Stimulated activated CD8-positive, alpha-beta memory T cell treated with anti-CD3 and anti-CD28 coated beads, Interleukin-7, amount 100 ng/mL, for 48 hours (primary cell): ENCODE results near the gene RGL1.
"Not testable (repeated sequence)": the region's sequence is repeated elsewhere in the genome, so short reads cannot be mapped to it uniquely, and the experiment has no call there.

ENCODE experiments used
- DNase-seq, 2 donors: peaks; one replicate each; pipeline ENCODE4 v3.0.0-alpha.2; 2020; ENCODE audit warnings: low read depth in 1 of 2; ENCODE audit errors: extremely low read depth in 1 of 2

Gene RGL1

DNA sequence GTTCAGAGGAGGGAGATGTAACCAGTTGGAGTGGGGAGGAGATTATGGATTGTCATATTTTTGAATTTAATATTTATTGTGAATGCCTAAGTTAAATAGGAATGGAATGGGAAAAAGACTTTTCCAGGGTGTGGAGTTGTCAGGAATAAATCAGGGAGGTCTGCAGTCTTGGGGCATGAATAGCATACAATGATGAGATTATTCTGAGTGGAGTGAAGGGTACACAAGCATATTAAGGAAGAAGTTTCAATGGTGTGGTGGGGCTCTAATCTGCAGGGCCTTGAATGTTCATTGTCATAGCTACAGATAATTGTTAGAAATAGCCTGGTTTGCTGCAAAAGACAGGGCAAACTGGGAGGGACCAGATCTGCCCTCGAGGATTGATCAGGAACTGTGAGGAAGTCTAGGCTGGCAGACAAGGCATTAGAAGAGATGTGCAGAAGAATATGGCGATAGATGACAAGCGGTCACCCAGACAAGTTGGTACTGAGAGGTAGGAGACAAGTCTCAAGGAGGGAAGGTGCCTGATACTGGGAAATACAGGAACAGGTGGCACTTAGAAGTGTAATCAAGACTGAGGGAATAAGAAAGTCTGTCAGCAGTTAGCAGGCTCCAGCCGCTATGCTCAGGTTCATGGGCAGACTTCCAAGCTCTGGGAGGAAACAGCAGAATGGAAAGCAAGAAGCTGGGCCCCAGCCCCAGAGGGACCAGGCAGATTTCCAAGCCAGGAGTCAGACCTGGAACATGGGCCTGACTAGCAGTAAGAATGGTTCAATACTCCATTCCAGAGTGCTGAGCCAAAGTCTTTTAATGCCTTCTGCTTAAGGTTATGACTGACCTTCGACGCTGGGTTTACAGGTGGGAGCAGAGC lies 20.9 kb upstream of the RGL1 start:
- DNase-seq = no peak

DNA sequence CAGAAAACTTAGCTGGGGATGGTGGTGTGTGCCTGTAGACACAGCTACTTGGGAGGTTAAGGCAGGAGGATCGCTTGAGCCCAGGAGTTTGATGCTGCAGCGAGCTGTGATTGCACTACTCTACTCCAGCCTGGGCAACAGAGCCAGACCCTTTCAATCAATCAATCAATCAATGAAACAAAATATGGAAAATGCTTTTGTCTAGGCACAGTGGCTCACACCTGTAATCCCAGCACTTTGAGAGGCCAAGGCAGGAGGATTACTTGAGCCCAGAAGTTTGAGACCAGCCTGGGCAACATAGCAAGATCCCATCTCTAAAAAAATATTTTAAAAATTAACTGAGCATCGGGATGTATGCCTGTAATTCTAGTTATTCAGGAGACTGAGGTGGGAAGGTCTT lies 19.0 kb upstream of the RGL1 start:
- not testable (repeated sequence) for DNase-seq

GRCh38 chr1:183787704-183788103 lies 17.2 kb upstream of the RGL1 start:
- DNase-seq = no peak

- DNase-seq = no peak
These were observed 13.6 kb upstream of the RGL1 start for GRCh38 chr1:183791319-183791718.

GRCh38 chr1:183792300-183792699 lies 12.6 kb upstream of the RGL1 start:
- DNase-seq = no peak

DNA sequence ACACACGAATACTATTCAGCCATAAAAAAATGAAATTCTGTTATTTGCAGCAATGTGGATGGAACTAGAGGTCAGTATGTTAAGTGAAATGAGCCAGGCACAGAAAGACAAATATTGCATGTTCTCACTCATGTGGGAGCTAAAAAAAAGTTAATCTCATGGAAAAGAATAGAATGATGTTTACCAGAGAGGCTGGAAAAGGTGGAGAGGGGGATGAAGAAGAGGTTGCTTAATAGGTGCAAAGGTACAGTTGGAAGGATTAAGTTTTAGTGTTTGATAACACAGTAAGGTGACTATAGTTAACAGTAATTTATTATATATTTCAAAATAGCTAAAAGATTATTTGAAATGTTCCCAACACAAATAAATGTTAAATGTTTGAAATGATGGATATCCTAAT lies 10.8 kb upstream of the RGL1 start:
- DNase-seq = no peak

- no peak for DNase-seq
These were observed 4.5 kb upstream of the RGL1 start for GRCh38 chr1:183800449-183800848.

DNA sequence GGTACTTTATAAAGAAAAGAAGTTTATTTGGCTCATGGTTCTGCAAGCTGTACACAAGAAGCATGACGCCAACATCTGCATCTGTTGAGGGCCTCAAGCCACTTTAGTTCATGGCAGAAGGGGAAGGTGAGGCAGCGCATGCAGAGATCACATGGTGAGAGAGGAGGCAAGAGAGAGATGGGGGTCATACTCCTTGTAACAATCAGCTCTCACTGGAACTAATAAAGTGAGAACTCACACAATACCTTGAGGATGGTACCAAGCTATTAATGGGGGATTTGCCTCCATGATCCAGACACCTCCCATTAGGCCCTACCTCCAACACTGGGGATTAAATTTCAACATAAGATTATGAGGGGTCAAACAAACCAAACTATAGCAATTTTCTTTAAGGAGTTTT lies 3.3 kb upstream of the RGL1 start:
- no peak for DNase-seq

DNA sequence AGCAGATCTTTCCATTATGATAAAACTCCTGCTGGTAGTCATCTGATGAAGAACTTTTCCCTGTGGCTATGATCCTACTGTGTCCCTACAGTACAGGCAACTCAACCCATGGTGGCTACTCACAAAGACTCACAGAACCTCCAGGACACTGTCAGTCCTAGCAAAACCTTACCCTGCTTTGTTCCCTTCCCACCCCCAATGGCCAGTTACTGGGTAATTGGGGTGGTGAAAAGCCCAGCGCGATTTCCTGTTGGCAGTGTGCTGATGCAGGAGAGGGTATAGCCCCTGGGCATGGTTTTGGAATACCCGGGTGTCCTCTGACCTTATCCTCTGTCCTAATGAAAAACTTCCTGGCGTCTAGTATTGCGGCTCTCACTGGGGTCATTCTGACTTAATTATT lies 533 bp upstream of the RGL1 start:
- no peak for DNase-seq

DNA sequence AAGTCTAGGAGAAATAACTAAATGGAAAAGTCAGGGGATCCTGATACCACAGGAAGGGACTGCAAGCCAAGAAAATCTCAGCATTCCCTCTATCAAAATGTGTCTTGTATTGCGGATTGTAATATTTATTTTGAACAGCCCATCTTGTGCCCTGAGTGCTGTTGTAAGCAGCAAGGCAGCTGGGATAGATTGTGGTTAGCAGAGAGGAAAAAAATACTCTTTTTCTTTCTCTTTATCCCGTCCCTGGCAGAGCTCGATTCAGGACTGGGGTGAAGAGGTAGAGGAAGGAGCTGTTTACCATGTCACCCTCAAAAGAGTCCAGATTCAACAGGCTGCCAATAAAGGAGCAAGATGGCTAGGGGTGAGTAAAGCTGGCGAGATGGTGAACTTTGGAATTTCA lies 1.2 kb downstream of the RGL1 start:
- DNase-seq = no peak

GRCh38 chr1:183806675-183807074 lies 1.8 kb downstream of the RGL1 start:
- no peak for DNase-seq

DNA sequence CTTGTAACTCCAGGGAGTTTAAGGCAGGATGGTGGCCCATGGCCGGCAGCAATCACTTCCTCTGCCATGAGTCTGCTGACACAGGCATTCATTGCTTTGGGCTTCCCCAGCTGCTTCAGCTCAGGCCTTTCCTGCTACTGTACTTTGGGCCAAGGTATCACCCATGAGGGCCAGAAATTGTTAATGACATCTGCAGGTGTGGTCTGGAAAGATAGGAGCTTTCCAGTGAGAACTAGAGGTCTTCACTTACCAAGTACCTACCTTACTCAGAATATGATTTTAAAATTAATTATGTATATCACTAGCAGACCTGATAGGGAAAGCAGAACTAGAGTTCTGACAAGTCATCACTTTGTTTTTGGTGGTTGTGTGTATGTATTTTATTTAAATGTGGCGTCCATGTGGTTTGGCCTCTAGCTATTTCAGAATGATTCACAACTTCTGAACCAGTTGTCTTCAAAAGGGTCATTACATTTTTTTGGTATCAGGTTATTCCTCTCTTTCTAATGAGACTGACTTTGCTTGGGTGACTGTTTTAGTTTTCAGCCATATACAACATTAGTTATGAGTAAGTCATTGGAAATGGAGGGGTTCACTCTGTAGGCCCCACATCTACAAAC lies 2.7 kb downstream of the RGL1 start:
- no peak for DNase-seq

- DNase-seq = no peak
These were observed 3.5 kb downstream of the RGL1 start for GRCh38 chr1:183808296-183809027.

DNA sequence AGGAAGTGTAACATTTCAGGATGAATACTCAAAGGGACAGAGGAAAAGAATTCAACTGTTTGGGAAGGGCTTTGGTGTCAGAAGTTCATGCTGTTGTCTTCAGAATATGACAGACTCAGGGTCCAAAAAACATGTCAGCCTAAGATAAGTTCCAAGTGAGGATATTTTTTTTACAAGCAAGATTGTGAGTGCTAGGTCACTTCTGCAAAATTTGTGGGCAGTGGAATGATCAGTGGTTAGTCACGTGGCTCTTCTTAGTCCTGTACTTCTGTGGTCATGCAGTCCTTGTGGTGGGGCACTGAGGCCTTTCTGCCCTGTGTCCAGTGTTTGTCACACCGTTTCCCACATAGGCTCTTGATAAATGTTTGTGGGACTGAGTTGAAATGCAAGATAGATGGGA lies 5.2 kb downstream of the RGL1 start:
- DNase-seq = no peak

- DNase-seq = no peak
These were observed 6.0 kb downstream of the RGL1 start for GRCh38 chr1:183810756-183811544.

GRCh38 chr1:183812128-183812527 lies 7.2 kb downstream of the RGL1 start:
- no peak for DNase-seq

DNA sequence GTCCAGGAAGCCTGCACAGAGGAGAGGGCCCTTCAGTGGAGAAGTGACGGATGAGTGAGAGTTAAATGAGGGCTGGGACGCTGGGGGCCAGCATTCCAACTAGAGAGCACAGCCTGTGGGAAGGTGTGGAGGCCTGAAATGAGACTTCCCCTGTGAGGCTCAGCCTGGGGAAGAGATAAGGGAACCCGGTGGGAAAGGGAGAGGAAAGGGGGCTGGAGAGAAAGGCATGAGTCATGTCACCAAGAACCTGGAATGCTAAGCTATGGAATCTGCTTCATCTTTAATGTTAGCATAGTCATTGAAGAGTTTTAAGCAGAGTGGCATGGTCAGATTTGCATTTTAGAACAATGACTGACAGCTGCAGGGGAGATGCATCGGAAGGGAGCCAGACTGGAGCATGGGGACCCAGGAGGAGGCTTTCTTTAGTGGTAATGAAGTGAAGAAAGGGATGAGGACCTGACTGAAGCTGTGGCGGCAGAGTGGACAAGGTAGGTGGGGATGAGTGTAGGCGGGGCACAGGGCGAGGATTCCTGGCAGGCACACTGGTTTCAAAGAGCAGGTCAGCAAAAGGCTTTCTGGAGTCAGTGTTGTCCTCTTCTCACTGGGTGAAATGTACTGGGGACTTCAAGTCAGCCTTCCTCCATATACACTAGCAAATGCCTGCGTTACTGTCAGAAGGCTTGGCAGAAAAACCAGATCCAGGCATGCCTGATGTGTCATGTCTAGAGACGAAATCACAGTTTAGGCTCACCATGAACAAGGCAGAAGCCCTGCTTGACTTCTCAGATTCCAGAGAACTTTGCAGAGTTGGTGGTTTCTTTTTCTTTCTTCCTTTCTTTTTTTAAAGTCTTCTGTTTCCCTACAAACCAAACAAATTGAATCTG lies 8.0 kb downstream of the RGL1 start:
- no peak for DNase-seq

DNA sequence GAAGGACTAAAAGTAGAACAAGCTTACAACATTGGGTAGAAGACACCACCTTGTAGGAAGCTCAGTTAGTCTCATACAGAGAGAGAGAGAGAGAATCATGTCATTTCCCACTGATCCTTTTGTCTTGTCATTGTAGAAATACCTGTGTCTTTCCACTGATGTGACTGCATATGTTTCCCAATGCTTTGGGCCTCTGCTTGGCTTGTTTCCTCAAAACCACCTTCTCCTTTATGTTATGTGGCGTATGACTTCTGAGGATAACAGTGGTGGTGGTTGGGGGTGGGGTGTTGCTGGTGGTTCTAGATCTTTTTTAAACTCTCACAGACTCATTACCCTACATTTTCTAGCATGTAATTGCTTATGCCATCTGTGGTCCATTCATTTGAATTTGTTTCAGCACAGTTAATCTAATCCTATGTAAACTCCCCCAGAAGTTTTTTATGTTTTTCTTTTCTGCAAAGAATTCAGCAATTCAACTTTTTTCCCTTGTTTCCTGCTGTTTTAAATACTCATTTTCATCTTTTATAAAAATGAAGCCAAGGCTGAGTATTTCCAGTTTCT lies 9.3 kb downstream of the RGL1 start:
- DNase-seq = no peak

DNA sequence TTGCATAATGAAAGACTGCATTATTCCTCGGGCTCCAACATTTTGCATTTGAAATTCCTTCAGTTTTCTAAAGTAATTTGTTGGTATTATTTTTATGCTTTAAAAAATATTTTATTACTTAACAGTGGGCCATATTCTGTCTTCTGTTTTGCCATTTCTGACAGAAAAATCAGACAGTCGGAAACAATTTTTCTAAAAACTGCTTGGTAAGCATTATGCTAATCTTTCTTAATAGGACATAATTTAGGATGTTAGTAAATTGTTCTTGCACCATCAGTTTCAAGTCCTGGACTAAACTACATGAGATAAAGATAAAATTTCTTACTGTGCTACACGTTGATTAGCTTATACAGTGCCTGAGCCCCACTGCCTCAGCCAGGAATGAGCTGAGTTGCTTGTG lies 11.2 kb downstream of the RGL1 start:
- no peak for DNase-seq
